H1 (cell line): ENCODE results near the gene GFOD1. TPM values are rescaled to one million over a fixed set of nuclear protein-coding genes. Genes with fewer than 3 reads are reported as not detected.

ENCODE experiments used
- CTCF ChIA-PET: fragments of 300-600 bp; sonication (Branson Sonifier 250); formaldehyde crosslinking; loops from one replicate; lab custom pipeline; 2021; ENCODE audit not compliant: partially characterized antibody; lab: Charles Lee
- POLR2A ChIA-PET: fragments of 300-600 bp; sonication (Branson Sonifier 250); formaldehyde crosslinking; loops from one replicate; lab custom pipeline; 2021; ENCODE audit warnings: inconsistent platforms; ENCODE audit not compliant: partially characterized antibody; lab: Charles Lee
- DNase-seq, 2 experiments: peaks; one replicate each; pipeline versions ENCODE4 v3.0.0 to v3.0.0-alpha.2; 2010 to 2022; ENCODE audit warnings: low spot score in 2 of 2, low read depth in 1 of 2, mixed read lengths in 1 of 2
- FAIRE-seq: peaks from 2 replicates; lab custom pipeline; 2011; peaks lifted over from hg19 to GRCh38; lab: Jason Lieb, UNC
- H2AFZ ChIP-seq: 2 replicates; pipeline ENCODE4 v1.8.1; 2012; ENCODE audit warnings: low read length, inconsistent platforms
- H2AK5ac ChIP-seq: 2 replicates; pipeline ENCODE4 v1.6.1; 2013; ENCODE audit warnings: low read depth, low read length
- H2BK120ac ChIP-seq: replicated peaks from 2 replicates; pipeline ENCODE3; 2013; ENCODE audit warnings: low read depth, low read length, inconsistent platforms
- H2BK12ac ChIP-seq: 2 replicates; pipeline ENCODE4 v1.6.1; 2013; ENCODE audit warnings: low read depth, low read length
- H2BK15ac ChIP-seq: 2 replicates; pipeline ENCODE4 v1.6.1; 2013; ENCODE audit warnings: low read length
- H2BK20ac ChIP-seq: 2 replicates; pipeline ENCODE4 v1.6.1; 2013; ENCODE audit warnings: low read length
- H2BK5ac ChIP-seq: 2 replicates; pipeline ENCODE4 v1.6.1; 2013; ENCODE audit warnings: low read depth, low read length
- H3K14ac ChIP-seq: 2 replicates; pipeline ENCODE4 v1.6.1; 2013; ENCODE audit warnings: inconsistent platforms; ENCODE audit not compliant: insufficient read length
- H3K18ac ChIP-seq: 2 replicates; pipeline ENCODE4 v1.6.1; 2013; ENCODE audit warnings: low read length; ENCODE audit errors: extremely low read depth
- H3K23ac ChIP-seq: 2 replicates; pipeline ENCODE4 v1.6.1; 2013; ENCODE audit warnings: inconsistent platforms; ENCODE audit not compliant: insufficient read length
- H3K23me2 ChIP-seq: 2 replicates; pipeline ENCODE4 v1.6.1; 2013; ENCODE audit warnings: low read depth, low read length
- H3K27ac ChIP-seq: 2 replicates; pipeline ENCODE4 v1.6.1; 2011; ENCODE audit warnings: low read depth, low read length, inconsistent platforms
- H3K27me3 ChIP-seq, 4 experiments: replicated peaks in 1 of 4; 1 replicate in 1 of 4; 2 replicates in 3 of 4; pipeline versions ENCODE4 v1.6.1 to v1.8.1; 2011 to 2013; ENCODE audit warnings: low read length in 3 of 4, mild to moderate bottlenecking in 3 of 4, inconsistent platforms in 2 of 4, mixed read lengths in 2 of 4, moderate library complexity in 1 of 4; ENCODE audit not compliant: control insufficient read depth in 3 of 4, insufficient read depth in 3 of 4; ENCODE audit errors: extremely low read depth in 1 of 4
- H3K36me3 ChIP-seq, 4 experiments: 2 replicates each; pipeline versions ENCODE4 v1.6.1 to v1.8.1; 2011 to 2013; ENCODE audit warnings: mild to moderate bottlenecking in 4 of 4, low read length in 3 of 4, moderate library complexity in 2 of 4, control low read depth in 1 of 4, inconsistent platforms in 1 of 4; ENCODE audit not compliant: insufficient read depth in 4 of 4, control insufficient read depth in 2 of 4
- H3K4ac ChIP-seq: replicated peaks from 2 replicates; pipeline ENCODE3; 2013; ENCODE audit warnings: low read length, low read depth, mixed read lengths, inconsistent platforms; ENCODE audit not compliant: insufficient read length
- H3K4me1 ChIP-seq, 4 experiments: replicated peaks in 1 of 4; 1 replicate in 1 of 4; 2 replicates in 3 of 4; pipeline versions ENCODE4 v1.6.1 to v1.8.1; 2011 to 2013; ENCODE audit warnings: low read length in 3 of 4, inconsistent platforms in 2 of 4, mixed read lengths in 1 of 4; ENCODE audit not compliant: insufficient read depth in 4 of 4, control insufficient read depth in 3 of 4
- H3K4me2 ChIP-seq, 2 experiments: 2 replicates each; pipeline versions ENCODE4 v1.6.1 to v1.8.1; 2011 to 2013; ENCODE audit warnings: low read depth in 2 of 2, low read length in 2 of 2, control low read depth in 1 of 2, inconsistent platforms in 1 of 2, mild to moderate bottlenecking in 1 of 2; ENCODE audit not compliant: insufficient read depth in 1 of 2
- H3K4me3 ChIP-seq, 4 experiments: fragments of 200-600, 300-600 bp in 1 of 4; sonication (generic), shearing (Covaris generic), sonication (Bioruptor Twin) in 1 of 4; 2 replicates each; pipeline versions ENCODE4 v1.5.1 to v1.8.1; 2011 to 2016; ENCODE audit warnings: low read length in 4 of 4, low read depth in 3 of 4, control low read depth in 2 of 4, inconsistent platforms in 2 of 4, mild to moderate bottlenecking in 2 of 4, mixed read lengths in 1 of 4, moderate library complexity in 1 of 4; ENCODE audit not compliant: insufficient read depth in 2 of 4; ENCODE audit errors: extremely low read depth in 1 of 4
- H3K56ac ChIP-seq: replicated peaks from 2 replicates; pipeline ENCODE3; 2013; ENCODE audit warnings: low read depth, mild to moderate bottlenecking, mixed read lengths, low read length, inconsistent platforms; ENCODE audit not compliant: insufficient read length
- H3K79me1 ChIP-seq: 2 replicates; pipeline ENCODE4 v1.6.1; 2013; ENCODE audit warnings: low read depth, low read length, control low read depth
- H3K79me2 ChIP-seq, 2 experiments: 2 replicates each; pipeline versions ENCODE4 v1.6.1 to v1.8.1; 2012 to 2013; ENCODE audit warnings: low read length in 2 of 2, mild to moderate bottlenecking in 2 of 2, inconsistent platforms in 1 of 2; ENCODE audit not compliant: insufficient read depth in 2 of 2, control insufficient read depth in 1 of 2
- H3K9ac ChIP-seq, 4 experiments: replicated peaks in 1 of 4; 1 replicate in 1 of 4; 2 replicates in 3 of 4; pipeline versions ENCODE4 v1.6.1 to v1.8.1; 2011 to 2013; ENCODE audit warnings: low read depth in 3 of 4, low read length in 3 of 4, control low read depth in 2 of 4, mild to moderate bottlenecking in 2 of 4, moderate library complexity in 2 of 4, inconsistent platforms in 1 of 4; ENCODE audit errors: extremely low read depth in 1 of 4
- H3K9me3 ChIP-seq, 2 experiments: 2 replicates each; pipeline versions ENCODE4 v1.6.1 to v1.8.1; 2012 to 2013; ENCODE audit warnings: mild to moderate bottlenecking in 2 of 2, moderate library complexity in 2 of 2, control low read depth in 1 of 2, inconsistent platforms in 1 of 2, low read depth in 1 of 2, low read length in 1 of 2, mixed read lengths in 1 of 2; ENCODE audit not compliant: insufficient read depth in 2 of 2
- H4K20me1 ChIP-seq, 2 experiments: replicated peaks in 1 of 2; 2 replicates each; pipeline versions ENCODE3 to v1.8.1; 2011 to 2013; ENCODE audit warnings: inconsistent platforms in 2 of 2, low read length in 2 of 2, mild to moderate bottlenecking in 1 of 2; ENCODE audit not compliant: insufficient read depth in 2 of 2, control insufficient read depth in 1 of 2
- H4K5ac ChIP-seq: 2 replicates; pipeline ENCODE4 v1.6.1; 2013; ENCODE audit warnings: low read length, low read depth, mixed read lengths, inconsistent platforms; ENCODE audit not compliant: insufficient read length
- H4K8ac ChIP-seq: 2 replicates; pipeline ENCODE4 v1.8.0; 2013; ENCODE audit warnings: mild to moderate bottlenecking, moderate library complexity, low read length, inconsistent platforms; ENCODE audit not compliant: insufficient read depth; ENCODE audit errors: extremely low read depth
- H4K91ac ChIP-seq: replicated peaks from 2 replicates; pipeline ENCODE3; 2013; ENCODE audit warnings: low read length, mixed read lengths, inconsistent platforms; ENCODE audit not compliant: insufficient read length
- ASH2L ChIP-seq: fragments of 200-600, 300-600 bp; sonication (generic); IDR thresholded peaks from one replicate; pipeline ENCODE4 v1.7.1; 2017; ENCODE audit warnings: low read length
- CBX5 ChIP-seq: fragments of 300-800, 300-1000 bp; sonication (generic); IDR thresholded peaks from 2 replicates; pipeline ENCODE4 v1.7.1; 2016; ENCODE audit warnings: antibody characterized with exemption, low read length, low read depth
- GTF2F1 ChIP-seq: IDR thresholded peaks from 2 replicates; pipeline ENCODE4 v1.6.1; 2012; ENCODE audit warnings: low read depth, low read length, improper control_type of control experiment, borderline replicate concordance
- MAFK ChIP-seq: IDR thresholded peaks from 2 replicates; pipeline ENCODE4 v1.6.1; 2012; ENCODE audit warnings: low read depth, mild to moderate bottlenecking, improper control_type of control experiment, low read length
- RAD21 ChIP-seq, 2 experiments: IDR thresholded peaks in 1 of 2; conservative IDR thresholded peaks in 1 of 2; 2 replicates each; pipeline ENCODE4 v1.6.1; 2011; ENCODE audit warnings: low read depth in 2 of 2, low read length in 2 of 2, improper control_type of control experiment in 1 of 2, inconsistent platforms in 1 of 2, mild to moderate bottlenecking in 1 of 2, moderate library complexity in 1 of 2
- RBBP5 ChIP-seq: IDR thresholded peaks from 2 replicates; pipeline ENCODE4 v1.7.1; 2012; ENCODE audit warnings: low read depth, mild to moderate bottlenecking, inconsistent platforms, low read length, moderate library complexity, borderline replicate concordance
- SP2 ChIP-seq: IDR thresholded peaks from 2 replicates; pipeline ENCODE4 v1.6.1; 2012; ENCODE audit warnings: mild to moderate bottlenecking, low read length, inconsistent platforms
- SUZ12 ChIP-seq: fragments of 200-600 bp; sonication (generic); IDR thresholded peaks from 2 replicates; pipeline ENCODE4 v1.6.1; 2012; ENCODE audit warnings: mild to moderate bottlenecking, inconsistent platforms, low read length, moderate library complexity, mixed read lengths
- TAF7 ChIP-seq: optimal IDR thresholded peaks from 2 replicates; pipeline ENCODE3; 2011; ENCODE audit warnings: low read depth, mild to moderate bottlenecking, inconsistent platforms, low read length, moderate library complexity, borderline replicate concordance
- TEAD4 ChIP-seq: IDR thresholded peaks from 2 replicates; pipeline ENCODE4 v1.6.1; 2012; ENCODE audit warnings: low read depth, low read length, inconsistent platforms, mixed read lengths
- ZNF274 ChIP-seq: IDR thresholded peaks from 2 replicates; pipeline ENCODE4 v1.7.0; 2012; ENCODE audit warnings: low read length, borderline replicate concordance; ENCODE audit errors: extremely low read depth
- WGBS, 2 experiments: shearing (Covaris generic) in 1 of 2; methylation state at CpG; one replicate each; pipeline versions ENCODE4 v1.1.6 to v1.1.7; 2013 to 2015; ENCODE audit warnings: low lambda C conversion rate in 2 of 2, mixed read lengths in 2 of 2, inconsistent platforms in 1 of 2, low coverage in 1 of 2, missing lambda C conversion rate in 1 of 2; ENCODE audit not compliant: insufficient replicate concordance in 2 of 2, insufficient coverage in 1 of 2, insufficient read length in 1 of 2; ENCODE audit errors: extremely low coverage in 1 of 2, missing lambda C conversion rate in 1 of 2; 5-methylcytosine and 5-hydroxymethylcytosine counted together
- polyA plus RNA-seq, 7 experiments: library from polyadenylated mRNA; depleted of rRNA in 3 of 7; stranded (reverse) in 5 of 7; unstranded in 2 of 7; fragments of >200 nt in 5 of 7; fragments of 200-250 nt in 2 of 7; gene quantifications; 1 replicate in 5 of 7; 2 replicates in 1 of 7; 4 replicates in 1 of 7; pipeline versions ENCODE4 v1.2.1 to v1.2.3, GENCODE V29; 2011 to 2013; ENCODE audit warnings: missing spikeins in 2 of 7, mixed read lengths in 2 of 7
- total RNA-seq: library from RNA; stranded (reverse); fragmentation: NEBNext Ultra II Directional; extraction: Animal tissue kit (Norgen Biotek cat#: 25700); gene quantifications from 2 replicates; pipeline ENCODE4 v1.2.1, GENCODE V29; 2021
- TF ChIP-seq, protein P1 (sequence below): IDR thresholded peaks from 2 replicates; pipeline ENCODE4 v1.6.1; 2011; ENCODE audit warnings: low read length, improper control_type of control experiment
- TF ChIP-seq, protein P2 (sequence below): IDR thresholded peaks from 2 replicates; pipeline ENCODE4 v1.6.1; 2012; ENCODE audit warnings: inconsistent platforms

Gene GFOD1
- total and polyA plus RNA-seq, 2 of the 8 experiments (the other 6 are each of a cell fraction or from before 2014, with no cell fraction given): 2.5 to 8.8 TPM

DNA sequence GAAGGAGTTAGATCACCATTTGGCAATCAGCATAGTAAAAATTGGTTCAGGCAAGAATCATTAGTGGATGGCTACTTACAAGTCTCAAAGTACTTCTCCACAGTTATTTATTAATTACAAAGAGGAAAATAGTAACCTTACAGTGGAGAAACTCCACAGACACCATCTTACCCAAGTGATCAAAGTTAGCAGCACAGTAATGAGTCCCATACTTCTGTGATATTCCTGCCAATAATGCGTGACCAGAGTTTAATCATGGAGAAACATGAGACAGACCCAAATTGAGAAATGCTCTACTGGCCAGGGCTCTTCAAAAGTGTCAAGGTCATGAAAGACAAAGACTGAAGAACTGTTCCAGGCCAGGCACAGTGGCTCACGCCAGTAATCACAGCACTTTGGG is 168.6 kb downstream of the GFOD1 start:
- ChIA-PET POLR2A (no interaction called here), CTCF (no interaction called here)
- Histone ChIP-seq H3K4me1 (no peaks in the 10 kb centered on the region), H3K23me2 (no peaks in the 10 kb centered on the region), H2BK12ac (no peak overlapping the region), H3K4ac (no peak overlapping the region), H3K9me3 (no peaks in the 10 kb centered on the region), H3K36me3 (peaks cover 24 to 88% (median 67%) of the 10 kb centered on the region in 4 experiments), H3K56ac (no peak overlapping the region), H3K9ac (no peak overlapping the region), H3K79me2 (no peaks in the 10 kb centered on the region), H4K5ac (no peak overlapping the region), H2AK5ac (no peak overlapping the region), H4K91ac (no peak overlapping the region), H2BK5ac (no peak overlapping the region), H3K4me2 (no peak overlapping the region), H2BK20ac (no peak overlapping the region), H4K20me1 (no peaks in the 10 kb centered on the region), H3K4me3 (no peak overlapping the region), H4K8ac (no peak overlapping the region), H2BK15ac (no peak overlapping the region), H2BK120ac (no peak overlapping the region), H2AFZ (no peak overlapping the region), H3K23ac (no peak overlapping the region), H3K14ac (no peak overlapping the region), H3K18ac (no peak overlapping the region), H3K79me1 (no peaks in the 10 kb centered on the region), H3K27ac (no peak overlapping the region), H3K27me3 (no peaks in the 10 kb centered on the region)
- DNase-seq (no peak), FAIRE-seq (no peak)
- 89% methylated on average over 2 of the region's 2 CpGs; no CpG with 5 or more reads in 1 of the 2 experiments for WGBS, 2 experiments
- TF ChIP-seq, protein P1, sequence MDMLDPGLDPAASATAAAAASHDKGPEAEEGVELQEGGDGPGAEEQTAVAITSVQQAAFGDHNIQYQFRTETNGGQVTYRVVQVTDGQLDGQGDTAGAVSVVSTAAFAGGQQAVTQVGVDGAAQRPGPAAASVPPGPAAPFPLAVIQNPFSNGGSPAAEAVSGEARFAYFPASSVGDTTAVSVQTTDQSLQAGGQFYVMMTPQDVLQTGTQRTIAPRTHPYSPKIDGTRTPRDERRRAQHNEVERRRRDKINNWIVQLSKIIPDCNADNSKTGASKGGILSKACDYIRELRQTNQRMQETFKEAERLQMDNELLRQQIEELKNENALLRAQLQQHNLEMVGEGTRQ: no peak
- TF ChIP-seq ASH2L (no peak), CBX5 (no peak), SUZ12 (no peak), RBBP5 (no peak), ZNF274 (no peak), MAFK (no peak), TEAD4 (no peak), RAD21 (IDR thresholded peaks at IDR 0.05 in 1 of 2, conservative IDR thresholded peaks at IDR 0.05 in 1 of 2; ENCODE audit: low read depth in 2 of 2, low read length in 2 of 2) (no peak), SP2 (no peak), GTF2F1 (no peak), TAF7 (no peak)
- TF ChIP-seq, protein P2, sequence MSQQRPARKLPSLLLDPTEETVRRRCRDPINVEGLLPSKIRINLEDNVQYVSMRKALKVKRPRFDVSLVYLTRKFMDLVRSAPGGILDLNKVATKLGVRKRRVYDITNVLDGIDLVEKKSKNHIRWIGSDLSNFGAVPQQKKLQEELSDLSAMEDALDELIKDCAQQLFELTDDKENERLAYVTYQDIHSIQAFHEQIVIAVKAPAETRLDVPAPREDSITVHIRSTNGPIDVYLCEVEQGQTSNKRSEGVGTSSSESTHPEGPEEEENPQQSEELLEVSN: no peak
